Measurements from ENCODE around the gene CDK4.

- TF ChIP-seq SUZ12 (IDR thresholded peaks at IDR 0.05): no peak
- no peak for TF ChIP-seq TARDBP (IDR thresholded peaks at IDR 0.05)
- TF ChIP-seq NFRKB (IDR thresholded peaks at IDR 0.05): no peak
- no peak for TF ChIP-seq PKNOX1 (IDR thresholded peaks at IDR 0.05)
- TF ChIP-seq FOXA1 (IDR thresholded peaks at IDR 0.05): no peak
- TF ChIP-seq FOXK2 (IDR thresholded peaks at IDR 0.05): no peak
- no peak for TF ChIP-seq BHLHE40 (IDR thresholded peaks at IDR 0.05; ENCODE audit: borderline replicate concordance)
- no peak for TF ChIP-seq FOXM1 (IDR thresholded peaks at IDR 0.05; ENCODE audit: borderline replicate concordance)
- TF ChIP-seq ZNF384 (IDR thresholded peaks at IDR 0.05): no peak
- TF ChIP-seq L3MBTL2 (conservative IDR thresholded peaks at IDR 0.05): no peak
- TF ChIP-seq SP1 (IDR thresholded peaks at IDR 0.05): no peak
- no peak for TF ChIP-seq CTBP1 (IDR thresholded peaks at IDR 0.05; ENCODE audit: borderline replicate concordance)
These were observed 41.8 kb upstream of the CDK4 start for GRCh38 chr12:57793920-57794319.

Data from HEK293T (cell line).